H9 (cell line): Measurements from ENCODE around the gene CC2D1A. TPM values are rescaled to one million over a fixed set of nuclear protein-coding genes. Genes with fewer than 3 reads are reported as not detected.
A peak's percentile ranks its signal among the peaks of the same experiment; 100 is the strongest.

ENCODE experiments used
- DNase-seq: peaks from one replicate; pipeline ENCODE4 v3.0.0-alpha.2; 2017
- H2AFZ ChIP-seq: one replicate; pipeline ENCODE4 v1.6.1; 2013; ENCODE audit warnings: mild to moderate bottlenecking, low read length, control low read depth, moderate library complexity
- H2AK5ac ChIP-seq: 2 replicates; pipeline ENCODE4 v1.6.1; 2013; ENCODE audit warnings: low read length, control low read depth, mixed read lengths; ENCODE audit not compliant: insufficient read length
- H2BK120ac ChIP-seq: one replicate; pipeline ENCODE4 v1.6.1; 2013; ENCODE audit warnings: low read depth, mild to moderate bottlenecking, low read length, control low read depth, inconsistent platforms; ENCODE audit not compliant: poor library complexity, severe bottlenecking
- H2BK12ac ChIP-seq: 2 replicates; pipeline ENCODE4 v1.6.1; 2013; ENCODE audit warnings: low read length, control low read depth, mixed read lengths, low read depth; ENCODE audit not compliant: insufficient read length
- H2BK15ac ChIP-seq: 2 replicates; pipeline ENCODE4 v1.6.1; 2013; ENCODE audit warnings: low read depth, low read length, control low read depth
- H2BK20ac ChIP-seq: one replicate; pipeline ENCODE4 v1.6.1; 2013; ENCODE audit warnings: low read depth, mild to moderate bottlenecking, low read length, control low read depth, inconsistent platforms; ENCODE audit not compliant: poor library complexity, severe bottlenecking
- H2BK5ac ChIP-seq: 2 replicates; pipeline ENCODE4 v1.6.1; 2013; ENCODE audit warnings: low read length, control low read depth, mixed read lengths; ENCODE audit not compliant: insufficient read length
- H3K14ac ChIP-seq: 2 replicates; pipeline ENCODE4 v1.6.1; 2013; ENCODE audit warnings: low read length, control low read depth; ENCODE audit not compliant: insufficient read depth
- H3K18ac ChIP-seq: 2 replicates; pipeline ENCODE4 v1.6.1; 2013; ENCODE audit warnings: low read depth, mild to moderate bottlenecking, mixed read lengths, low read length, control low read depth; ENCODE audit not compliant: insufficient read length
- H3K23ac ChIP-seq: 2 replicates; pipeline ENCODE4 v1.6.1; 2013; ENCODE audit warnings: low read length, control low read depth, mixed read lengths, low read depth; ENCODE audit not compliant: insufficient read length
- H3K23me2 ChIP-seq: 2 replicates; pipeline ENCODE4 v1.6.1; 2013; ENCODE audit warnings: low read depth, mild to moderate bottlenecking, mixed read lengths, low read length, control low read depth; ENCODE audit not compliant: insufficient read length, poor library complexity, severe bottlenecking
- H3K27ac ChIP-seq: 2 replicates; pipeline ENCODE4 v1.5.1; 2013; ENCODE audit warnings: low read length, control low read depth, mixed read lengths, low read depth; ENCODE audit not compliant: insufficient read length
- H3K27me3 ChIP-seq: 2 replicates; pipeline ENCODE4 v1.6.1; 2013; ENCODE audit warnings: low read length, control low read depth, inconsistent platforms; ENCODE audit not compliant: insufficient read depth
- H3K4ac ChIP-seq: 2 replicates; pipeline ENCODE4 v1.6.1; 2013; ENCODE audit warnings: low read depth, mild to moderate bottlenecking, control low read depth, inconsistent platforms, low read length, moderate library complexity
- H3K4me1 ChIP-seq: 2 replicates; pipeline ENCODE4 v1.6.1; 2013; ENCODE audit warnings: low read length, control low read depth, inconsistent platforms; ENCODE audit not compliant: insufficient read depth
- H3K4me2 ChIP-seq: 2 replicates; pipeline ENCODE4 v1.6.1; 2013; ENCODE audit warnings: low read length, control low read depth, mixed read lengths; ENCODE audit not compliant: insufficient read length, insufficient read depth
- H3K56ac ChIP-seq: 2 replicates; pipeline ENCODE4 v1.6.1; 2013; ENCODE audit warnings: low read depth, mild to moderate bottlenecking, mixed read lengths, low read length, control low read depth; ENCODE audit not compliant: insufficient read length
- H3K79me1 ChIP-seq: 2 replicates; pipeline ENCODE4 v1.6.1; 2013; ENCODE audit warnings: low read depth, mild to moderate bottlenecking, moderate library complexity, low read length, control low read depth, inconsistent platforms; ENCODE audit not compliant: insufficient read depth, poor library complexity, severe bottlenecking
- H3K79me2 ChIP-seq: 2 replicates; pipeline ENCODE4 v1.6.1; 2013; ENCODE audit warnings: low read length, control low read depth, inconsistent platforms; ENCODE audit not compliant: insufficient read depth
- H3K9ac ChIP-seq: 2 replicates; pipeline ENCODE4 v1.6.1; 2013; ENCODE audit warnings: low read length, control low read depth, mixed read lengths; ENCODE audit not compliant: insufficient read length; ENCODE audit errors: extremely low read depth
- H3K9me3 ChIP-seq: one replicate; pipeline ENCODE4 v1.6.1; 2013; ENCODE audit warnings: low read depth, low read length, inconsistent platforms; ENCODE audit not compliant: control insufficient read depth
- H3T11ph ChIP-seq: one replicate; pipeline ENCODE4 v1.6.1; 2013; ENCODE audit warnings: mild to moderate bottlenecking, low read length, control low read depth, inconsistent platforms
- H4K20me1 ChIP-seq: one replicate; pipeline ENCODE4 v1.6.1; 2013; ENCODE audit not compliant: control insufficient read depth, insufficient read length, insufficient read depth
- H4K5ac ChIP-seq: 2 replicates; pipeline ENCODE4 v1.6.1; 2013; ENCODE audit warnings: low read depth, mild to moderate bottlenecking, mixed read lengths, low read length, control low read depth; ENCODE audit not compliant: insufficient read length
- H4K8ac ChIP-seq: replicated peaks from 2 replicates; pipeline ENCODE4 v1.6.1; 2013; ENCODE audit warnings: low read length, control low read depth, mixed read lengths, low read depth; ENCODE audit not compliant: insufficient read length
- H4K91ac ChIP-seq: 2 replicates; pipeline ENCODE4 v1.6.1; 2013; ENCODE audit warnings: low read depth, mild to moderate bottlenecking, moderate library complexity, mixed read lengths, low read length, control low read depth; ENCODE audit not compliant: insufficient read length
- H3K27ac Mint-ChIP-seq, 3 experiments: 2 replicates in 2 of 3; 3 replicates in 1 of 3; pipeline ENCODE4 v1.8.0; 2020 to 2021; ENCODE audit warnings: mixed read lengths in 3 of 3, mild to moderate bottlenecking in 1 of 3, moderate library complexity in 1 of 3
- H3K27me3 Mint-ChIP-seq: 2 replicates; pipeline ENCODE4 v1.8.0; 2021; ENCODE audit warnings: low read depth, mild to moderate bottlenecking, moderate library complexity, mixed read lengths
- H3K36me3 Mint-ChIP-seq, 3 experiments: 2 replicates in 2 of 3; 3 replicates in 1 of 3; pipeline ENCODE4 v1.8.0; 2020 to 2021; ENCODE audit warnings: low read depth in 3 of 3, mixed read lengths in 3 of 3; ENCODE audit not compliant: insufficient read depth in 1 of 3
- H3K4me1 Mint-ChIP-seq, 2 experiments: 2 replicates each; pipeline ENCODE4 v1.8.0; 2020; ENCODE audit warnings: mixed read lengths in 2 of 2
- H3K4me3 Mint-ChIP-seq, 2 experiments: 2 replicates in 1 of 2; 3 replicates in 1 of 2; pipeline ENCODE4 v1.8.0; 2020 to 2021; ENCODE audit warnings: mild to moderate bottlenecking in 2 of 2, mixed read lengths in 2 of 2, moderate library complexity in 1 of 2
- H3K9me3 Mint-ChIP-seq, 2 experiments: 2 replicates in 1 of 2; 3 replicates in 1 of 2; pipeline ENCODE4 v1.8.0; 2020; ENCODE audit warnings: mild to moderate bottlenecking in 2 of 2, mixed read lengths in 2 of 2, moderate library complexity in 1 of 2
- CTCF ChIP-seq: fragments of 200-600 bp; sonication (generic); conservative IDR thresholded peaks from 3 replicates; pipeline ENCODE4 v1.8.0; 2021; ENCODE audit warnings: antibody characterized with exemption, mild to moderate bottlenecking
- WGBS: extraction: QIAGEN DNeasy Blood & Tissue Kit; methylation state at CpG from one replicate; pipeline ENCODE4 v1.1.7; 2013; ENCODE audit warnings: missing lambda C conversion rate, low lambda C conversion rate, mixed read lengths; ENCODE audit not compliant: insufficient read length; ENCODE audit errors: extremely low coverage; 5-methylcytosine and 5-hydroxymethylcytosine counted together
- total RNA-seq: library from RNA; stranded (reverse); gene quantifications from 2 replicates; pipeline ENCODE4 v1.2.1, GENCODE V29; 2021

The CC2D1A gene
- total RNA-seq, 1 experiment from 2014 or later = 48.5 TPM

DNA sequence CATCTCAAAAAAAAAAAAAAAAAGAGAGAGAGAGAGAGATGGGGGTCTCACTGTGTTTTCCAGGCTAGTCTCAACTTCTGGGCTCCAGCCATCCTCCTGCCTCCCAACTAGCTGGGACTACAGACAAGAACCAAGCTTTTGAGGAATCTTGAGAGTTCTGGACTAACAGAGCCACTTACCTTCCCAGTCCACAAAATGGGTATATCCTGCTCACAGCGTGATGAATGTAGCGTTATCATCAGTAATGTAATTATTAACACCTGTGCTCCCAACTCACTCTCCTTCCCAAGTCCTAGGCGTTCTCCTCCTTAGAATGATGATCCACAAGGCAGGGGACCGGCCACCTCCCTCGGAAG is 33.7 kb upstream of the CC2D1A start:
- Mint-ChIP-seq H3K4me3 (peak overlapping the region; percentile 34 to 81; a peak in 4 of 5 replicates), H3K27me3 (peaks cover 100% of the 10 kb centered on the region), H3K9me3 (no peaks in the 10 kb centered on the region), H3K36me3 (no peaks in the 10 kb centered on the region; a peak in 1 of 7 replicates), H3K27ac (no peak overlapping the region), H3K4me1 (peaks cover 3 to 8% of the 10 kb centered on the region in 2 experiments)
- Histone ChIP-seq H4K91ac (no peak overlapping the region), H2BK5ac (no peak overlapping the region), H3K79me1 (no peaks in the 10 kb centered on the region), H3K23ac (no peak overlapping the region), H3T11ph (no peak overlapping the region), H2AK5ac (no peak overlapping the region), H2BK120ac (no peak overlapping the region), H3K4me1 (no peaks in the 10 kb centered on the region), H3K9ac (no peak overlapping the region), H3K56ac (no peak overlapping the region), H4K8ac (no peak overlapping the region), H3K18ac (no peak overlapping the region), H3K23me2 (peaks cover 3% of the 10 kb centered on the region), H3K4ac (no peak overlapping the region), H4K5ac (no peak overlapping the region), H3K79me2 (no peaks in the 10 kb centered on the region), H2BK12ac (no peak overlapping the region), H3K27ac (no peak overlapping the region), H3K9me3 (no peaks in the 10 kb centered on the region), H3K14ac (no peak overlapping the region), H4K20me1 (no peaks in the 10 kb centered on the region), H2BK20ac (no peak overlapping the region), H3K27me3 (peaks cover 41% of the 10 kb centered on the region; the same call in 1 of the 2 replicates), H2AFZ (no peak overlapping the region), H3K4me2 (no peak overlapping the region), H2BK15ac (no peak overlapping the region)
- no CpG with 5 or more reads among the region's 5 CpGs for WGBS
- no peak for TF ChIP-seq CTCF
- DNase-seq = no peak
